ENCODE measurements around the gene IZUMO1.

Gene IZUMO1

GRCh38 chr19:48742096-48742495 is 4.6 kb downstream of the IZUMO1 start:
- no peak overlapping the region for H3K9ac ChIP-seq (ENCODE audit: low read depth, low read length)
- H3K36me3 ChIP-seq (ENCODE audit: insufficient read depth, low read length): no peaks in the 10 kb centered on the region
- peaks cover 3% of the 10 kb centered on the region for H3K27me3 ChIP-seq (ENCODE audit: control insufficient read depth, insufficient read depth, low read length)
- no peak overlapping the region for H3K4me2 ChIP-seq (ENCODE audit: low read length)
- H3K9me3 ChIP-seq (replicated peaks; ENCODE audit: low read length): no peaks in the 10 kb centered on the region
- H3K4me1 ChIP-seq (ENCODE audit: control insufficient read depth, insufficient read depth, low read length): peaks cover 12% of the 10 kb centered on the region
- H3K4me3 ChIP-seq (ENCODE audit: low read length): no peak overlapping the region

- H3K9me3 ChIP-seq (replicated peaks; ENCODE audit: low read length): no peaks in the 10 kb centered on the region
- H3K9ac ChIP-seq (ENCODE audit: low read depth, low read length): no peak overlapping the region
- H3K4me2 ChIP-seq (ENCODE audit: low read length): no peak overlapping the region
- peaks cover 3% of the 10 kb centered on the region for H3K27me3 ChIP-seq (ENCODE audit: control insufficient read depth, insufficient read depth, low read length)
- no peak overlapping the region for H3K4me3 ChIP-seq (ENCODE audit: low read length)
- no peaks in the 10 kb centered on the region for H3K36me3 ChIP-seq (ENCODE audit: insufficient read depth, low read length)
- peaks cover 10% of the 10 kb centered on the region for H3K4me1 ChIP-seq (ENCODE audit: control insufficient read depth, insufficient read depth, low read length)
These were observed 5.3 kb downstream of the IZUMO1 start for GRCh38 chr19:48741129-48741999.

- Histone ChIP-seq H3K4me1 (ENCODE audit: control insufficient read depth, insufficient read depth, low read length) (peaks cover 10% of the 10 kb centered on the region), H3K4me3 (ENCODE audit: low read length) (no peak within 1 kb of the TSS), H3K4me2 (ENCODE audit: low read length) (peak within 1 kb of the TSS; percentile 86), H3K9me3 (replicated peaks; ENCODE audit: low read length) (no peaks in the 10 kb centered on the region), H3K27me3 (ENCODE audit: control insufficient read depth, insufficient read depth, low read length) (peaks cover 3% of the 10 kb centered on the region), H3K9ac (ENCODE audit: low read depth, low read length) (no peak within 1 kb of the TSS), H3K36me3 (ENCODE audit: insufficient read depth, low read length) (no peaks in the 10 kb centered on the region)
These were observed 6.3 kb downstream of the IZUMO1 start, which contains the start of gene RASIP1 for GRCh38 chr19:48740164-48740972. RASIP1 (minus strand) TSS chr19:48740610; CDS start chr19:48740282, 328 bp downstream.

DNA sequence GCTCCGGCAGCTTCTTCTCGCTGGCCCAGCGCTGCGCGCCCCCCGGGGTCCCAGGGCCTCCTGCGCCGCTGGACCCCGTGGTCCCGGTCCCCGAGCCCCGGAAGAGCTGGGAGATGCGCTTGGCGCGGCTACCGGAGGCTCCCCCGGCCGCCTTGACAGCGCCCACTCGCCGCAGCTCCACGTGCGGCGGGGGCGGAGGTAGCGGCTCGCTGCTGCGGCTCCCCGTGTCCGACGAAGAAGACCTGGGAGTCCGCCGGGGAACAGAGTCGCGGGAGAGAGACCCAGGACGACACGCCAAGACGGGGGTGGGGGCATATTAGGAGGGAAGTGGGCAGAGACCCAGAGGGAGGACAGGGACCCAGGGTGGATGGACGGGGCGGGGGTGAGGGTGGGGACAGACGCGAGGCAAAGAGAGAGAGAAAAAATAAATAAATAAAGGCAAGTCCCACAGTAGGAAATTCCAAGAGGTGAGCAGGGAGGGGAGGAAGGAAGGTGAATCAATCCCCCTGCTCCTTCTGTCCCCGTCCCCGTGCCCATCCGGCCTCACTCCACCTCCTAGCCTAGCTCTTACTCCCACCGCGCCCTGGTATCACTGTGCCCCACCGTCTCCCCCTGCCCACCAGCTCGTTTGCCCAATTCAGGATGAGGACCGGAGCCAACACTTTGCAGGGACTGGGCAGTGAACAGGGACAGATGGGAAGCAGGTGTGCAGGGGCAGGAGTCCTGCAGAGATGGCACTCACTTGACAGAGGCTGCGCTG is 7.1 kb downstream of the IZUMO1 start:
- H3K36me3 ChIP-seq (ENCODE audit: insufficient read depth, low read length): no peaks in the 10 kb centered on the region
- H3K4me3 ChIP-seq (ENCODE audit: low read length): peak overlapping the region; percentile 63
- peaks cover 3% of the 10 kb centered on the region for H3K27me3 ChIP-seq (ENCODE audit: control insufficient read depth, insufficient read depth, low read length)
- no peak overlapping the region for H3K9ac ChIP-seq (ENCODE audit: low read depth, low read length)
- peaks cover 10% of the 10 kb centered on the region for H3K4me1 ChIP-seq (ENCODE audit: control insufficient read depth, insufficient read depth, low read length)
- peak overlapping the region; percentile 86 for H3K4me2 ChIP-seq (ENCODE audit: low read length)
- H3K9me3 ChIP-seq (replicated peaks; ENCODE audit: low read length): no peaks in the 10 kb centered on the region

- Histone ChIP-seq H3K4me1 (ENCODE audit: control insufficient read depth, insufficient read depth, low read length) (peaks cover 10% of the 10 kb centered on the region), H3K4me3 (ENCODE audit: low read length) (peak overlapping the region; percentile 63), H3K9me3 (replicated peaks; ENCODE audit: low read length) (no peaks in the 10 kb centered on the region), H3K27me3 (ENCODE audit: control insufficient read depth, insufficient read depth, low read length) (peaks cover 3% of the 10 kb centered on the region), H3K9ac (ENCODE audit: low read depth, low read length) (no peak overlapping the region), H3K4me2 (ENCODE audit: low read length) (peak overlapping the region; percentile 86), H3K36me3 (ENCODE audit: insufficient read depth, low read length) (no peaks in the 10 kb centered on the region)
These were observed 7.9 kb downstream of the IZUMO1 start for GRCh38 chr19:48738557-48739403.

GRCh38 chr19:48737360-48737998 is 9.2 kb downstream of the IZUMO1 start:
- peaks cover 3% of the 10 kb centered on the region for H3K27me3 ChIP-seq (ENCODE audit: control insufficient read depth, insufficient read depth, low read length)
- H3K36me3 ChIP-seq (ENCODE audit: insufficient read depth, low read length): no peaks in the 10 kb centered on the region
- H3K4me3 ChIP-seq (ENCODE audit: low read length): no peak overlapping the region
- H3K4me2 ChIP-seq (ENCODE audit: low read length): no peak overlapping the region
- no peaks in the 10 kb centered on the region for H3K9me3 ChIP-seq (replicated peaks; ENCODE audit: low read length)
- peaks cover 10% of the 10 kb centered on the region for H3K4me1 ChIP-seq (ENCODE audit: control insufficient read depth, insufficient read depth, low read length)
- no peak overlapping the region for H3K9ac ChIP-seq (ENCODE audit: low read depth, low read length)

GRCh38 chr19:48735031-48735615 is 11.6 kb downstream of the IZUMO1 start:
- no peak overlapping the region for H3K4me2 ChIP-seq (ENCODE audit: low read length)
- H3K4me1 ChIP-seq (ENCODE audit: control insufficient read depth, insufficient read depth, low read length): peaks cover 10% of the 10 kb centered on the region

DNA sequence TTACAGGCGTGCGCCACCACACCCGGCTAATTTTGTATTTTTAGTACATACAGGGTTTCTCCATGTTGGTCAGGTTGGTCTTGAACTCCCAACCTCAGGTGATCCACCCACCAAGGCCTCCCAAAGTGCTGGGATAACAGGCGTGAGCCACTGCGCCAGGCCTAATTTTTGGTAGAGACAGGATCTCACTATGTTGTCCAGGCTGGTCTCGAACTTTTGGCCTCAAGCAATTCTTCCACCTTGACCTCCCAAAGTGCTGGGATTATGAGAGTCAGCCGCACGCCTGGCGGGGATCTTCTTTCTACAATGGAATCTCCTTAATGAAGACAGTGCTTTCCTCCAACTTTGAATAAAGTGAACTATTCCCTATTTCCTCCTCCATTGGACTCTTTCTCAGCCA is 12.1 kb downstream of the IZUMO1 start:
- Histone ChIP-seq H3K4me2 (ENCODE audit: low read length) (no peak overlapping the region), H3K9ac (ENCODE audit: low read depth, low read length) (no peak overlapping the region), H3K36me3 (ENCODE audit: insufficient read depth, low read length) (no peaks in the 10 kb centered on the region), H3K4me3 (ENCODE audit: low read length) (no peak overlapping the region), H3K27me3 (ENCODE audit: control insufficient read depth, insufficient read depth, low read length) (no peaks in the 10 kb centered on the region), H3K4me1 (ENCODE audit: control insufficient read depth, insufficient read depth, low read length) (peaks cover 10% of the 10 kb centered on the region), H3K9me3 (replicated peaks; ENCODE audit: low read length) (no peaks in the 10 kb centered on the region)

More at GRCh38 chr19:48735031-48735615, 11.6 kb downstream of the IZUMO1 start:
- H3K4me3 ChIP-seq (ENCODE audit: low read length): no peak overlapping the region
- no peaks in the 10 kb centered on the region for H3K9me3 ChIP-seq (replicated peaks; ENCODE audit: low read length)
- H3K27me3 ChIP-seq (ENCODE audit: control insufficient read depth, insufficient read depth, low read length): peaks cover 3% of the 10 kb centered on the region
- no peaks in the 10 kb centered on the region for H3K36me3 ChIP-seq (ENCODE audit: insufficient read depth, low read length)
- no peak overlapping the region for H3K9ac ChIP-seq (ENCODE audit: low read depth, low read length)

- H3K36me3 ChIP-seq (ENCODE audit: insufficient read depth, low read length): no peaks in the 10 kb centered on the region
These were observed 15.3 kb downstream of the IZUMO1 start for GRCh38 chr19:48731452-48731851.

More at GRCh38 chr19:48731452-48731851, 15.3 kb downstream of the IZUMO1 start:
- Histone ChIP-seq H3K9me3 (replicated peaks; ENCODE audit: low read length) (no peaks in the 10 kb centered on the region), H3K27me3 (ENCODE audit: control insufficient read depth, insufficient read depth, low read length) (no peaks in the 10 kb centered on the region), H3K4me3 (ENCODE audit: low read length) (no peak overlapping the region), H3K4me1 (ENCODE audit: control insufficient read depth, insufficient read depth, low read length) (no peaks in the 10 kb centered on the region), H3K4me2 (ENCODE audit: low read length) (no peak overlapping the region), H3K9ac (ENCODE audit: low read depth, low read length) (no peak overlapping the region)

Data from skeletal muscle satellite cell (primary cell).